Fibroblast of pulmonary artery (primary cell): ENCODE results near the gene CYB561A3.

ENCODE experiments used
- DNase-seq: peaks from one replicate; pipeline ENCODE4 v3.0.0-alpha.2; 2010; ENCODE audit warnings: low read depth
- H3K4me3 ChIP-seq: replicated peaks from 2 replicates; pipeline ENCODE4 v1.5.1; 2011; ENCODE audit warnings: low read depth, mild to moderate bottlenecking, control low read depth, low read length, moderate library complexity
- TF ChIP-seq, protein P1 (sequence below): IDR thresholded peaks from 2 replicates; pipeline ENCODE4 v1.5.1; 2011; ENCODE audit warnings: mild to moderate bottlenecking, control low read depth, low read length, inconsistent platforms; ENCODE audit errors: missing control alignments

CYB561A3 gene

DNA sequence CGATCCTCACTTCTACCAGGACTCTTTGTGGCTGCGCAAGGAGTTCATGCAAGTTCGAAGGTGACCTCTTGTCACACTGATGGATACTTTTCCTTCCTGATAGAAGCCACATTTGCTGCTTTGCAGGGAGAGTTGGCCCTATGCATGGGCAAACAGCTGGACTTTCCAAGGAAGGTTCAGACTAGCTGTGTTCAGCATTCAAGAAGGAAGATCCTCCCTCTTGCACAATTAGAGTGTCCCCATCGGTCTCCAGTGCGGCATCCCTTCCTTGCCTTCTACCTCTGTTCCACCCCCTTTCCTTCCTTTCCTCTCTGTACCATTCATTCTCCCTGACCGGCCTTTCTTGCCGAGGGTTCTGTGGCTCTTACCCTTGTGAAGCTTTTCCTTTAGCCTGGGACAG lies 7.0 kb upstream of the CYB561A3 start:
- H3K4me3 ChIP-seq: no peak overlapping the region
- TF ChIP-seq, protein P1, sequence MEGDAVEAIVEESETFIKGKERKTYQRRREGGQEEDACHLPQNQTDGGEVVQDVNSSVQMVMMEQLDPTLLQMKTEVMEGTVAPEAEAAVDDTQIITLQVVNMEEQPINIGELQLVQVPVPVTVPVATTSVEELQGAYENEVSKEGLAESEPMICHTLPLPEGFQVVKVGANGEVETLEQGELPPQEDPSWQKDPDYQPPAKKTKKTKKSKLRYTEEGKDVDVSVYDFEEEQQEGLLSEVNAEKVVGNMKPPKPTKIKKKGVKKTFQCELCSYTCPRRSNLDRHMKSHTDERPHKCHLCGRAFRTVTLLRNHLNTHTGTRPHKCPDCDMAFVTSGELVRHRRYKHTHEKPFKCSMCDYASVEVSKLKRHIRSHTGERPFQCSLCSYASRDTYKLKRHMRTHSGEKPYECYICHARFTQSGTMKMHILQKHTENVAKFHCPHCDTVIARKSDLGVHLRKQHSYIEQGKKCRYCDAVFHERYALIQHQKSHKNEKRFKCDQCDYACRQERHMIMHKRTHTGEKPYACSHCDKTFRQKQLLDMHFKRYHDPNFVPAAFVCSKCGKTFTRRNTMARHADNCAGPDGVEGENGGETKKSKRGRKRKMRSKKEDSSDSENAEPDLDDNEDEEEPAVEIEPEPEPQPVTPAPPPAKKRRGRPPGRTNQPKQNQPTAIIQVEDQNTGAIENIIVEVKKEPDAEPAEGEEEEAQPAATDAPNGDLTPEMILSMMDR: no peak

GRCh38 chr11:61367406-61367805 lies 5.7 kb upstream of the CYB561A3 start:
- TF ChIP-seq, protein P1: no peak
- no peak overlapping the region for H3K4me3 ChIP-seq
- no peak for DNase-seq

More for the DNA sequence above, 7.0 kb upstream of the CYB561A3 start:
- no peak for DNase-seq

- TF ChIP-seq, protein P1: no peak
- DNase-seq: no peak
- H3K4me3 ChIP-seq: no peak overlapping the region
Measured at GRCh38 chr11:61364012-61364675, 2.5 kb upstream of the CYB561A3 start.

GRCh38 chr11:61362542-61362875 lies 827 bp upstream of the CYB561A3 start:
- DNase-seq: peak; percentile 55
- peak overlapping the region; percentile 82 for H3K4me3 ChIP-seq
- TF ChIP-seq, protein P1: no peak

DNA sequence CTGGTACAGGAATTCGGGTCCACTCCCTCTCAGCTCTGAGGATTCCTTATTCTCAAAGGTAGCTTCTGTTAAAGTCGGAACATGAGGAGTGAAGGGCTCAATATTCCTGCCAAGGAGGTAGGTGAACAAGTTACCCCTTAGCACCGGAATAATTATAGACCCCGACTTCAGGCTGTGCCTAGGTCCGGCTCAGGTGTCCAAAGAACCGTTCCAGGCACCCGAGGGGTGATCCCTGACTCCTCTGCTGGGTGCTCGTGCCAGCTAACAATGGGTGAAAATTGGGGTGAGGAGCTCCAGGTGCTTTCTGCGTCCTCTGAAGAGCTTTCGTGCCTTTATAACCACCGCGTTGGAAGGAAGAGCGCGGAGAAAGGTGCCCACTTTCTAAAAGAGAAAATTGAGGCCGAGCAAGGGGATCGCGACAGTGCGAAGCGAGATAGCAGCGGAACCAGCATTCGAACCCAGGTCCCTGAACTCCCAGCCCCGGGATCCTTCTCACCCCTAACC lies 393 bp downstream of the CYB561A3 start:
- no peak for DNase-seq
- peak overlapping the region; percentile 82 for H3K4me3 ChIP-seq
- TF ChIP-seq, protein P1: no peak

DNA sequence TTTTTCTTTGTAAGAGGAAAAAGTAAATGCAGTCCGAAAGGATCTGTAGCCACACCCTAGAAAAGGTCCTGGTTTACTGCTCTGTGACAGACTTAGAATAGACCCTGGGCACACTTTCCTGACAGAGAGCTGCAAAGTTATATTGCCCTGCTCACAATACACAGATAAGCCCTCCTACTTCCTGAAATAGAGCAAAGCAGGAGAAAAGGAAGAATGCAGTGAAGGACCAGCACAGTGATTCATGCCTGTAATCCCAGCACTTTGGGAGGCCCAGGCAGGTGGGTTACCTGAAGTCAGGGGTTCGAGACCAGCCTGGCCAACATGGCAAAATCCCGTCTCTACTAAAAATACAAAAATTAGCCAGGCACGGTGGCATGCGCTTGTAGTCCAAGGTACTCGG lies 2.2 kb downstream of the CYB561A3 start:
- TF ChIP-seq, protein P1: no peak
- no peak for DNase-seq
- no peak overlapping the region for H3K4me3 ChIP-seq

GRCh38 chr11:61358566-61358965 lies 3.1 kb downstream of the CYB561A3 start:
- H3K4me3 ChIP-seq: no peak overlapping the region
- TF ChIP-seq, protein P1: no peak

More at GRCh38 chr11:61358566-61358965, 3.1 kb downstream of the CYB561A3 start:
- DNase-seq: no peak
